SKM-1 (cell line): Measurements from ENCODE around the gene MAGI2.

Experiments
- DNase-seq: peaks from one replicate; lab custom pipeline; 2025; ENCODE audit not compliant: unreplicated experiment; lab: John Stamatoyannopoulos, UW

Gene MAGI2

GRCh38 chr7:78684201-78684600 lies 769.3 kb downstream of the MAGI2 start:
- DNase-seq: no peak

DNA sequence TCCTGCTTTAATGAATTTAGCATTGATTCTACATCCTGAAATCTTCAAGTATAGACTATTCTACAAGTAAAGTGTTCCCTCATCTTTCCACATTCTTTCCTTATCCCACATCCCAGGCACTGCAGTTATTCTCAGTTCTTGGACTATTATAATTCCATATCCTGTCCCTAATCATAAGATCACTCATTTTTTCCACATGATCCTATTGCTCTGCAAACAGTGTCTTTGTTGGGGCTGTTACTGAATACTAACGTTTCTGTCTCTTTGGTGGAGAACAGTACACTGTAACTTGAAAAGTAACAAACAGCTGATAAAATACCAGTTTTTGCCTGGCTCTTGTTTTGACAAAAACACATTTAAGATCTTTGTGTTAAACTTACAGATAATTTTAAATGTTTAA lies 769.9 kb downstream of the MAGI2 start:
- DNase-seq: no peak

DNA sequence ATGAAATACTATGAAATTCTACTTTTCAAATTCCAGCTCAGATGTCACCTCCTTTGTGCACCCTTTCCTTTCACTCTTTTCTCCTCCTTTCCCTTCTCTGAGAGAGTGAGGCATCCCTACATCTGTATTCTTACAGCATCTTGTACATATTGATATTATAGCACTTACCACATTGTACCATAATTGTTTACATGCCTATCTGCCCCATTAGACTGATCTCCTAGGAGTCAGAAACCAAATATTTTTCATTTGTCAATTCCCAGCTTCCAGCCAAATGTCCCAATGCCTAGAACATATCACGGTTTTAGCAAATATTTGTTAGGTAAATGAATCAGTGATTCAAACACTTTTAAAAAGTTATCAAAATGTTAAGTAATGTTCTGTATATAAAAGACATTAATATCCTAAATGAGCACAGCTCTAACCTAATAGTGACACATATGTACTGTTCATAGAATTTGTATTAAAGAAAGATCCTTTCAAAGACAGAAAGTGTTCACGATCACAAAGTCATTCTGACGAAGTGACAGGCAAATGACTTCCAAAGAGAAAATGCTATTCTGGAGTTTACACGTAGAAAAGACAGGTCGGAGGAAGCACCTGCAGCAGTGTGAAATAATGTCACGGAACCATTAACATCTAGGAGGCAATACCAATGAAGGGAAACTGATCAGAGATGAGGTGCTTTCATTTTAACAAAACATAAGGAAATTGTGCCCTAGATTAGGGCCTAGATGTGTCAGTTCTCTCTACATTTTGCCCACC lies 774.2 kb downstream of the MAGI2 start:
- no peak for DNase-seq

DNA sequence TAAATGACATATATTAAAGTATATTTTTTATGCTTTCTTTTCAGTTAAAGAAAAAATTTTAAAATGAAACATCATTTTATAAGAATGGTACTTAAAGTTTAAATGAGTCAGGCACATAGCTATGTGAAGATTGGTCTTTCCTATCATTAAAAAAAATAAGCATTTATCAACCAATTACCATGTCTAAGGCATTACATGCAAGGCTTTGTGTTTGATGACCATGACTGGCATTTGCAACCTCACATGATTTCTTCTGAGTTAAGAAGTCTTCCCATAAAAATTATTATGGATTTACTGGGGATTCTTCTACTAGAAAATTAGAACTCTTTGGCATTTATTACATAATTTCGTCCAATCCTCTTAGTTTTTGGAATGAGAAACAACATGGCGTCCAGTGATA lies 776.1 kb downstream of the MAGI2 start:
- DNase-seq: no peak

GRCh38 chr7:78675511-78675910 lies 778.0 kb downstream of the MAGI2 start:
- no peak for DNase-seq

DNA sequence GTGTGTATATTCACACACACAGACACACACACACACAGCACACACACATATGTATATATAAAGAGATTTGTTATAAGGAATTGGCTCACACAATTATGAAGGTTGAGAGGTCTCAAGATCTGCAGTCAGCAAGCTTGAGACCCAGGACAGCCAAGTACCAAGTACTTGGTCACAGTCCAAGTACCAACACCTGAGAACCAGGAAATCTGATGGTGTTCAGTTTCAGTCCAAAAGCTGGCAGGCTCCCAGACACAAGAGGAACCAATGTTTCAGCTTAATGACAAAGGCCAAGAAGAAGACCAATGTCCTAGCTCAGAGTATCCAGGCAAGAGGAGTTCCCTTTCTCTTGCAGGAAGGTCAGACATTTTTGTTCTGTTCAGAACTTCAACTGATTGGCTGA lies 780.2 kb downstream of the MAGI2 start:
- no peak for DNase-seq

DNA sequence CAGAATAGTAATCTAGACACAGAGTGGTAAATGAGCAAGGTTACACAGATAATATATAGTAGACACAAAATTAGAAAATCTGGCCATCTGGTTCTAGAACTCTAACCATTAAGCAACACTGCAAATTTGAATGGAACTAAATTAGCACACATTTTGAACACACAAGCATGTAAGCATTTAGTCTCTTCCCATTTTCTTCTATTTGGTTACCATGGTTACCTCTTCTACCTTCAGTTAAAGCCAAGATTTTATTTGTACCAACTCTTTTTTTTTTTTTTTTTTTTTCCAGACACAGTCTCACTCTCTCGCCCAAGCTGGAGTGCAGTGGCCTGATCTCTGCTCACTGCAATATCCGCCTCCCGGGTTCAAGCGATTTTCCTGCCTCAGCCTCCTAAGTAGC lies 790.5 kb downstream of the MAGI2 start:
- no peak for DNase-seq

DNA sequence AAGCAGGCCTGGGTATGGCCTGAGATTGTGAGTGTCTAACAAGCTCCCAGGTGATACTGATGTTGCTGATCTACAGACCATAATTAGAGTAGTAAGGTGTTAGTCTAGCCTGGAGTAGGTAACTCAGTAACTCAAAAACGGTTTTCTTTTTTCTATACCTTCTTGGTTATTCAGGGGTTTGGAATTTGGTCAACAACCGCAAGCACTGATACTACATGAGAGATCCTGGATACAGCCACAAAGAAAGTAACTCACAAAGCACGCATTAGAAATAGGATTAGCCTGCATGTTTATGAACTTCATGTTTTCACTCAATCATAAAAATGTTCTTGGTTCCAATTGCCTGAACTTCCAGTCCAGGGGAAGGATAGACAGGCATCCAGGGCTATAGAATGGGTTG lies 803.5 kb downstream of the MAGI2 start:
- no peak for DNase-seq

DNA sequence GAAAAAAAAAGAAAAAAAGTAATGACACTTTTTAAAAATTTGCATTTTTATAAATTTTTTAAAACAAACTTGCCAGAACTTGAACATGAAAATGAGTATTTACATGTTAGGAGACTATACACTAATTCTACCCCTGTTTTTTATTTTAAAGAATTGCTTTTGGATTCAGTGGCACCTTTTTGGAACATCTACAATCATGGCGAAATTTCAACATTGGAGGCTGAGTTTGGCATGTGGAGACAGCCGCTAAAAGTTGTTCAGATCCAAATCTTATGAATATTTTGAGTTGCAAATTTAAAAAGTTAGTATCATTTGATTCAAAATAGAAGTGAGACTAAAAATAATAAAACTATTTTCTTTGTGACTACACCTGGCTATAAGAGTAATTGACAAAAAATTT lies 804.2 kb downstream of the MAGI2 start:
- no peak for DNase-seq

- no peak for DNase-seq
These were observed 810.7 kb downstream of the MAGI2 start for GRCh38 chr7:78642751-78643150.

- no peak for DNase-seq
These were observed 815.1 kb downstream of the MAGI2 start for GRCh38 chr7:78638364-78638763.

DNA sequence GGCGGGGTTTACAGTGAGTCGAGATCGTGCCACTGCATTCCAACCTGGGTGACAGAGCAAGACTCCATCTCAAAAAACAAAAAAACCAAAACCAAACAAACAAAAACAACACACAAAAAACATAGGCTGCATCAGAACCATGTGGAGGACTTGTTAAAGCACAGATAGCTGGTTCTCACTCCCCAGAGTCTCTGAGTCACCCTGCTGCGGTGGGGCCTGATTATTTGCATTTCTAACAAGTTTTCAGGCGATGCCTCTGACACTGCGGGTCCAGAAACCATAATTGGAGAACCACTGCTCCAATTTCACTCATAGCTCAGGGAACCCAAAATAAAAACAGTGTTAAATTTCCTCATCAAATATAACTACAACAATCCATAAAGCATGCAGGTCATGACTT lies 816.7 kb downstream of the MAGI2 start:
- no peak for DNase-seq

- DNase-seq: no peak
These were observed 818.3 kb downstream of the MAGI2 start for GRCh38 chr7:78635026-78635793.

DNA sequence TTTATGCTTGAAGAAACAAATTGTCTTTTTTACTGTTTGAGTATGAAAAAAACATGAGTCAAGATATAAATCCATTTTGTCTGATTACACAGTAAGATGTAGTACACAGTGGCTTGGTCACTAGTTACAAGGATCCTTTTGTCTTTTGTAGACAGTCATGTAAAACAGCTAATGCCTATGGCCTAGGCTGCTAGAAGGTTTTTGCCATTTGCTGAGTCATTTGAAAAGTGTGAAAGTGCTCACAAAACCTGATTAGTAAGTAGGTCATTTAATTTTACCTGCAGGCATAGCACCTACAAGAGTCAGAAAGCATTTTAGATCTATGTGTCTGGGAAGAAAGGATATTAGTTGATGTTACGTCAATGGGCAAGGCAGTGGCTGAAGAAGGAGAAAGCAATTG lies 819.4 kb downstream of the MAGI2 start:
- no peak for DNase-seq

- DNase-seq: no peak
These were observed 832.5 kb downstream of the MAGI2 start for GRCh38 chr7:78620920-78621319.

DNA sequence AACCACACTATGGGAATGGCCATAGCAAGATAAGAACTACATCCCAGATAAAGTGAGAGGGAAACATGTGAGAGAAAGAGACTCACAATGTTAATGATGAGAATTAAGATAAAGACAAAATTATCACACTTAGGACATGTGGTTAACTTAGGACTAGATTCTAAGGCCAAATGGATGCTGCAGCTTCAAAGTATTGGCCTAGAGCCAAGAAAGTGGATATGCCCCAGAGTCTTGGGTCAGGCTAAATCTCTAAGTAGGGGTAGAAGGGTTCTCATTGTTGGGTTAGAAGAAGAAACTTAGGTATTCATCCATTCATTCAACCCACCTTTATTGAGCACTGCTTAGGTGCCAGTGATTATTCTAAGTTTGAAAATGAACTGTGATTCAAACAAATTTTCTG lies 836.9 kb downstream of the MAGI2 start:
- DNase-seq: no peak

DNA sequence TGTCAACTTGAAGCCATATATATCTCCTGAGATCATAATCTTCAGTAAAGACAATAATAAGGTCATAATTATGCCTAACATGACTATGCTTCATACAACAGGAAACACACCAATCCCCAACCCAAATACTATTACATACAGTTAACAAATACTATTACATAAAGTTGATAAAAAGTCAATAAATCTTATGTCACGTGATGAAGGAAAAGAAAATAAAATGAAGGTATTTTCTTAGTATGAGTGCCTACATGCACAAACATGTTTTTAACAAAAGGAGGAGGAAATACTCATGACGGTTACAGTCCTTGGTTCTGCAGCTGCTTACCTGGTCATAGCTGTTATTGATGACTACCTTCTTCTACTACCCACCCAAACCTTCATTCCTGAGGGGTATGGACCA lies 844.2 kb downstream of the MAGI2 start:
- DNase-seq: no peak

- DNase-seq: no peak
These were observed 846.4 kb downstream of the MAGI2 start for GRCh38 chr7:78607099-78607498.

GRCh38 chr7:78605119-78605518 lies 848.3 kb downstream of the MAGI2 start:
- DNase-seq: no peak

- DNase-seq: no peak
These were observed 851.7 kb downstream of the MAGI2 start for GRCh38 chr7:78601728-78602127.

DNA sequence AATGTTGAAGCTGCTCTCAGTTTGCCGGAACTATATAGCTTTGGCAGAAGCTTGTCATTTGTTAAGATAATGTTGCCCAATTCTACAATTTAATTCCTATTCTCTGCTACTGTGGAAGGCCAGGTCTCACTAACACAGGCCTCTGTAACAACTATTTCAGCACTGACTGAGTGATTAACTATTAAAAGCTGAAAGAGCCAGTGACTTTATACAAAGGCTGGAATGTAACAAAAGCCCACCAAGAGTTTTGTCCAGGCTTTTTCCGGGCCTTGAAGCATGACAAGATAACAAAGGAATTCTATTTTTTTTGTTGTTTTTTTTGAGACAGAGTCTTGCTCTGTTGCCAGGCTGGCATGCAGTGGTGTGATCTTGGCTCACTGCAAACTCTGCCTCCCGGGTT lies 859.3 kb downstream of the MAGI2 start:
- DNase-seq: no peak

DNA sequence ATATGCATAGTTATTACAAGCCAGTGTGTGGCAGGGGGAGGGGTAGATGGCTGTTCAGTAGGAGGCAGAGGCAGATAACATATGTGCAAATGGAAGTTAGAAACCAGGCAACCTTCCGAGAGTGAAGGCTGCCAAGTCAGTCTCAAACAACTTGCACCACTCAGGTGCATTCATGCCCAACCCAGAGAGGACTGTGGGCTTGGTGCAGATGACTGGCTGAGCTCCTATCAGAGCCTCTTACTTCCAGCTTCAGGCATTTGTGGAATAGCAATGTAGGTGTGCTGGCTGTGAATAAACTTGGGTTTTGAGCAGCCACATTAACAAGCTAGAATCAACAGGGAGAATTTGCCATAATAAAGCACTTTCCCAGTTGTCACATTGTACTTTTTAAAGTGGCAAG lies 865.1 kb downstream of the MAGI2 start:
- no peak for DNase-seq
